ENCODE results near the gene WSCD1. TPM values are rescaled to one million over a fixed set of nuclear protein-coding genes. Genes with fewer than 3 reads are reported as not detected.
A peak's percentile ranks its signal among the peaks of the same experiment; 100 is the strongest.

Gene WSCD1
- total and polyA plus RNA-seq, 3 experiments from 2014 or later = 0.13 to 0.35 TPM; not detected in 1

DNA sequence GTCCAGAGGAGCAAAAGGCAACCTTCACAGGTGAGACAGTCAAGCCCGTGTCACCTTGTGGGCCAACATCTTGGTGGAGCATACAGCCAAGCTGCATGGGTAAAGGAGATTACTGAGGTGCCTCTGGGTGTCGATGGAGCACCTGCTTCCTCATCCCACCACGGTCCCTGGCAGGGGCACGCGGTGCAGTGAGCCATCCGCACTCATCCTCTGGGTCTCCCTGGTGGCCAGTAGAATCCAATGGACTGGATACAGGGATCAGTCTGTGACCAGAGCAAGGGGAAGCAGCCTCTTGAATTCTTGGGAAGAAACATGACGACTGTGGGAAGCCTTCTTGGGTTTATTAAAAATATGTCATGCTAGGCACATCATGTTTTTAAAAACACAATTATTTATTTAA lies 4.8 kb upstream of the WSCD1 start:
- Histone ChIP-seq H3K27me3 (ENCODE audit: insufficient read depth, low read length, poor library complexity, severe bottlenecking) (no peaks in the 10 kb centered on the region), H3K27ac (ENCODE audit: low read depth, low read length) (no peak overlapping the region), H3K4me3 (ENCODE audit: low read length) (no peak overlapping the region), H3K9me3 (ENCODE audit: low read length) (no peaks in the 10 kb centered on the region), H3K4me1 (ENCODE audit: insufficient read depth, low read length) (peaks cover 4% of the 10 kb centered on the region), H3K36me3 (ENCODE audit: insufficient read depth, low read length) (no peaks in the 10 kb centered on the region)
- POLR2A ChIA-PET = no interaction called here
- Mint-ChIP-seq H3K27me3 (peaks cover 33 to 73% of the 10 kb centered on the region in 2 donors), H3K9me3 (peaks cover 0 to 4% (median 0%) of the 10 kb centered on the region in 5 donors), H3K36me3 (no peaks in the 10 kb centered on the region), H3K4me3 (no peak overlapping the region), H3K27ac (no peak overlapping the region), H3K4me1 (peaks cover 9 to 11% (median 11%) of the 10 kb centered on the region in 3 donors)
- CTCF ChIA-PET = no interaction called here
- no peak for DNase-seq

DNA sequence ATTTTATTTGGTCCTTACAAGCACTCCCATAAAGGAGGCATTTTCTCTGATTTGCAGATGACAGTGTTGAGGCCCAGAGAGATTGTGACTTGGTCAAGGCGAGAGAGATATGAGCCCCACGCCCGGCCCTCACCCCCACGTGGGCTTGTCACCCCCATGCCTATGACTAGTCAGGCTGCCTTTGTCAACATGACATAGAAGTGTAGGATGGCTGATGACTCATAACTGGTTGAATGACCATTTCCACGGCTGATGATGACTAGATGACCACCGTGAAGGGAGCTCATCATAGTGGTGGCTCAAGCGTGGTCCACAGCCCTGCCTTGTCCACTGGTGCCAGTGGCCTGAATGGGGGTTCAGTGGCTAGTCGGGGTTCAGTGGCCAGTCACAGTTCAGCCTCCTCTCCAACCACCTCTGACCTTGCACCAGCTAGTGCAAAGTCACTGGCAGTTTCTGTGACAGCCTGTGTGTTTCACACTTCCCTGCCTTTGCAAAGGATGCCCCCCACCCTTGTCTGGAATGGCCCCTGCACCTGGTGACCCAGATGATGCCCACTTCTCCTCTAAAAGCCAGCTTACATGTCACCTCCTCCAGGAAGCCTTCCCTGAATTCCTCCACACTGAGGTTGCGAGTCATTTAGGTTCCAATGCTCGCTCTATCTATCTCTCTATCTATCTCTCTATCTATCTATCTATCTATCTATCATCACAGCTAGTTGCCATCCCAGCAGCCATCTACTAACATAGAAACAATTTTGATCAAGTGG lies 3.8 kb upstream of the WSCD1 start:
- Histone ChIP-seq H3K36me3 (ENCODE audit: insufficient read depth, low read length) (no peaks in the 10 kb centered on the region), H3K4me3 (ENCODE audit: low read length) (no peak overlapping the region), H3K27me3 (ENCODE audit: insufficient read depth, low read length, poor library complexity, severe bottlenecking) (peaks cover 5% of the 10 kb centered on the region), H3K4me1 (ENCODE audit: insufficient read depth, low read length) (peaks cover 8% of the 10 kb centered on the region), H3K27ac (ENCODE audit: low read depth, low read length) (no peak overlapping the region), H3K9me3 (ENCODE audit: low read length) (no peaks in the 10 kb centered on the region)
- no peak overlapping the region for H3K4me3 Mint-ChIP-seq
- peaks cover 11 to 17% (median 15%) of the 10 kb centered on the region in 3 donors for H3K4me1 Mint-ChIP-seq
- DNase-seq = no peak
- no peak overlapping the region for H3K27ac Mint-ChIP-seq
- peaks cover 0 to 4% (median 0%) of the 10 kb centered on the region in 5 donors for H3K9me3 Mint-ChIP-seq
- no peaks in the 10 kb centered on the region for H3K36me3 Mint-ChIP-seq
- CTCF ChIA-PET = no interaction called here
- peaks cover 36 to 75% of the 10 kb centered on the region in 2 donors for H3K27me3 Mint-ChIP-seq
- POLR2A ChIA-PET = no interaction called here

DNA sequence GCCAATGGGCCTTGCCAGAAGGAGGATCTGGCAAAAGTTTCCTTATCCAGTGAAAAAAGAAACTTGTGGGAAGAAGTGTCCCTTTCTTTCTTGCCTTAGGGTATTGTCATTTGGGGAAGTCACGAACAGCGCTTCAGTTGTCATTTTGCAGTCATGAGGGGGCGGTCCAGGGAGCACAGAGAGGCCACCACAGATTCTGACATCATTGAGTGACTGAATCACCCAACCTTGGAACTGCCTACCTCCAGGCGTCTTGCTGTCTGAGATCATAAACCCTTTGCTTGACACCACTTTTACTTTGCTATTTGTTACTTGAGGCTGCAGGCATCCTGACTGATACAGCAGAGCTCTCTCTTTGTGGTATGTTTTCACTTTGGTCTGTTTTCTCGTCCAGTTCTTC lies 3.1 kb upstream of the WSCD1 start:
- Histone ChIP-seq H3K27me3 (ENCODE audit: insufficient read depth, low read length, poor library complexity, severe bottlenecking) (peaks cover 6% of the 10 kb centered on the region), H3K36me3 (ENCODE audit: insufficient read depth, low read length) (no peaks in the 10 kb centered on the region), H3K4me1 (ENCODE audit: insufficient read depth, low read length) (peaks cover 11% of the 10 kb centered on the region), H3K27ac (ENCODE audit: low read depth, low read length) (no peak overlapping the region), H3K9me3 (ENCODE audit: low read length) (no peaks in the 10 kb centered on the region), H3K4me3 (ENCODE audit: low read length) (no peak overlapping the region)
- peaks cover 40 to 77% of the 10 kb centered on the region in 2 donors for H3K27me3 Mint-ChIP-seq
- no peak for DNase-seq
- peaks cover 0 to 4% (median 0%) of the 10 kb centered on the region in 5 donors for H3K9me3 Mint-ChIP-seq
- H3K27ac Mint-ChIP-seq = no peak overlapping the region
- ChIA-PET CTCF (no interaction called here), POLR2A (no interaction called here)
- peaks cover 11 to 18% (median 15%) of the 10 kb centered on the region in 3 donors for H3K4me1 Mint-ChIP-seq
- H3K4me3 Mint-ChIP-seq = no peak overlapping the region
- H3K36me3 Mint-ChIP-seq = no peaks in the 10 kb centered on the region

DNA sequence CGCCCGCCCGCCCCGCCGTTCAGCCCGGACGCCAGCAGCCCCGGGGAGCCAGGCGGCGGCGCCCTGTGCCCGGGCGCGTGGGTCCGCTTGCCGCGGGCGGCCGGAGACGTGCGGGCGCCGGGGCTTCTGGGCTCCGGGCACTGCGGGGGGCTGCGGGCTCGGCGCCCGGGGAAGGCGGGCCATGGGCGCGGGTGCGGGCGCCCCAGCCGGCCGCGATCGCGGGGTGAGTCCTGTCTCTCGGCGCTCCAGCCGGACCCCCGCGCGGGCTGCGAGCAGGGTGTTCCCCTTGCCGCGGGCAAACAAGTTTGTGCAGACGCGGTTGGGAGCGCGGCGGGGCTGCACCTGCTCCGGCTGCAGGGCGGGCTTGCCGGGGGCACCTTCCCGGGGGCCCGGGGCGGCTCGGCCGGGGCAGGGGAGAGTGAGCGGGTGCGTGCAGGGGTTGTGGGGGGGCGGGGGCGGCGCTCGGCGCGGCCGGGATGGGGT lies 292 bp downstream of the WSCD1 start:
- peaks cover 11 to 18% (median 15%) of the 10 kb centered on the region in 3 donors for H3K4me1 Mint-ChIP-seq
- H3K27ac ChIP-seq (ENCODE audit: low read depth, low read length) = no peak overlapping the region
- no peak overlapping the region for H3K4me3 ChIP-seq (ENCODE audit: low read length)
- no peaks in the 10 kb centered on the region for H3K36me3 Mint-ChIP-seq
- no peaks in the 10 kb centered on the region for H3K36me3 ChIP-seq (ENCODE audit: insufficient read depth, low read length)
- H3K27me3 Mint-ChIP-seq = peaks cover 46 to 79% of the 10 kb centered on the region in 2 donors
- no peaks in the 10 kb centered on the region for H3K9me3 ChIP-seq (ENCODE audit: low read length)
- DNase-seq = no peak
- peaks cover 11% of the 10 kb centered on the region for H3K4me1 ChIP-seq (ENCODE audit: insufficient read depth, low read length)
- no peak overlapping the region for H3K4me3 Mint-ChIP-seq
- ChIA-PET POLR2A (no interaction called here), CTCF (no interaction called here)
- peaks cover 6% of the 10 kb centered on the region for H3K27me3 ChIP-seq (ENCODE audit: insufficient read depth, low read length, poor library complexity, severe bottlenecking)
- H3K9me3 Mint-ChIP-seq = peaks cover 0 to 2% (median 0%) of the 10 kb centered on the region in 5 donors
- no peak overlapping the region for H3K27ac Mint-ChIP-seq

DNA sequence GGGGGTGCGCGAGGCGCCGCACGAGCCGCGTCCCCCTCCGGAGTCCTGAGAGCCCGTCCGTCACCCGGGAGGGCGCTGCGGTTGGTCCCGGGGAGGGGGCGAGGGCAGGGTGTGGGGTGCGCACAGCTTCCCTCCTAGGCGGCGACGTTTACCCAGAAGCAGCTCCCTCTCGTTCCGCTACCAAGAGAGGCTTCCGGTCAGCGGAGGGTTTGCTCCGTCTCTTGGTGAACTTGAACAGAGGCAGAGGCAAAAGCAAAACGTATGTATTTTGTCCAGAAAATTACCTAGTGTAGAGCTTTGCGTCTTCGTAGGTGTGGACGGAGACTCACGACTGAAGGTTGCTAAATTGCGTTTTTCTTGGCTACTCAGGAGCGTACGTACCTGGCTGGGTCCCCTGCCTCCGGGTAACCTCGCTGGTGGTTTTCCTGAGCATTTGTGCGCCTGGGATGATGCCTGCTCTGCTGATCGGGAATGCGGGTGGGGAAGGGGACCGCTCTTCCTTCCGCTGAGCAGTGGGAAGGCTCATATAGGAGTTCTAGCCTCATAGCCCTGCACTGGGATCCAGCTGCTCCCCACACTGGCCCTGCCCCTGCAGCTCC lies 833 bp downstream of the WSCD1 start:
- peaks cover 0 to 2% (median 0%) of the 10 kb centered on the region in 5 donors for H3K9me3 Mint-ChIP-seq
- ChIA-PET POLR2A (no interaction called here), CTCF (no interaction called here)
- Histone ChIP-seq H3K27me3 (ENCODE audit: insufficient read depth, low read length, poor library complexity, severe bottlenecking) (peaks cover 6% of the 10 kb centered on the region), H3K4me3 (ENCODE audit: low read length) (no peak overlapping the region), H3K36me3 (ENCODE audit: insufficient read depth, low read length) (no peaks in the 10 kb centered on the region), H3K27ac (ENCODE audit: low read depth, low read length) (no peak overlapping the region), H3K4me1 (ENCODE audit: insufficient read depth, low read length) (peaks cover 11% of the 10 kb centered on the region), H3K9me3 (ENCODE audit: low read length) (no peaks in the 10 kb centered on the region)
- no peaks in the 10 kb centered on the region for H3K36me3 Mint-ChIP-seq
- DNase-seq = no peak
- peaks cover 11 to 18% (median 15%) of the 10 kb centered on the region in 3 donors for H3K4me1 Mint-ChIP-seq
- H3K4me3 Mint-ChIP-seq = peak overlapping the region in 5 of 7 donors; percentile 30 to 66 (median 61)
- H3K27me3 Mint-ChIP-seq = peaks cover 48 to 78% of the 10 kb centered on the region in 2 donors
- no peak overlapping the region for H3K27ac Mint-ChIP-seq

DNA sequence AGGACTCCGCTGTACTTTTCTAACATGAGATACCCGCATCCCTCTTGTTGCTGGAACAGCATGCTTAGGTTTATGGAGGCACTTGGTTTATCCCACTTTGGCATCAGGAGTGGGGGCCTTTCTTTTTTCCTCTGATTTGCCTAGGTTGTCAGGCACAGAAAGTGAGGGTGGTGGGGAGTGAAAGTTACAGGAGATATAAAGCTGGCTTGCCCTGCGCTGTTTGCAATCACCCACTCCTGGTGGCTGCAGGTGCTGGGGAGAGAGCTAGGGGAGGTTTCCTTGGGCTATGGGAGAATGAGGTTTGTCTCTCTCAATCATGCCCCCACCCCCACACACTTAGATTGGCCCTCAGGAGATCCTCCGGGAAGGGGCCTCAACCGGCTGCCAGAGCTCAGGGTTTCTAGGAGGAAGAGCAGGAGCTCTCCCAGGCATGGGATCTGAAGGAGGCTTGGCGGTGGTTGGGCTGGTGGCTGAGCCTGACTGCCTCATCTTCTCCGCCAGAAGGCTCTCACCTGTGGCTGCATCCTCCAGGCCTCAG lies 1.4 kb downstream of the WSCD1 start:
- peaks cover 0 to 2% (median 0%) of the 10 kb centered on the region in 5 donors for H3K9me3 Mint-ChIP-seq
- peak in 1 of 5 donors; percentile 3 for DNase-seq
- H3K36me3 Mint-ChIP-seq = no peaks in the 10 kb centered on the region
- ChIA-PET CTCF (no interaction called here), POLR2A (no interaction called here)
- Histone ChIP-seq H3K27me3 (ENCODE audit: insufficient read depth, low read length, poor library complexity, severe bottlenecking) (peaks cover 6% of the 10 kb centered on the region), H3K4me1 (ENCODE audit: insufficient read depth, low read length) (peaks cover 11% of the 10 kb centered on the region), H3K27ac (ENCODE audit: low read depth, low read length) (no peak overlapping the region), H3K4me3 (ENCODE audit: low read length) (no peak overlapping the region), H3K9me3 (ENCODE audit: low read length) (no peaks in the 10 kb centered on the region), H3K36me3 (ENCODE audit: insufficient read depth, low read length) (no peaks in the 10 kb centered on the region)
- no peak overlapping the region for H3K27ac Mint-ChIP-seq
- H3K27me3 Mint-ChIP-seq = peaks cover 46 to 75% of the 10 kb centered on the region in 2 donors
- peaks cover 11 to 18% (median 15%) of the 10 kb centered on the region in 3 donors for H3K4me1 Mint-ChIP-seq
- H3K4me3 Mint-ChIP-seq = peak overlapping the region in 5 of 7 donors; percentile 61 to 85 (median 63)

DNA sequence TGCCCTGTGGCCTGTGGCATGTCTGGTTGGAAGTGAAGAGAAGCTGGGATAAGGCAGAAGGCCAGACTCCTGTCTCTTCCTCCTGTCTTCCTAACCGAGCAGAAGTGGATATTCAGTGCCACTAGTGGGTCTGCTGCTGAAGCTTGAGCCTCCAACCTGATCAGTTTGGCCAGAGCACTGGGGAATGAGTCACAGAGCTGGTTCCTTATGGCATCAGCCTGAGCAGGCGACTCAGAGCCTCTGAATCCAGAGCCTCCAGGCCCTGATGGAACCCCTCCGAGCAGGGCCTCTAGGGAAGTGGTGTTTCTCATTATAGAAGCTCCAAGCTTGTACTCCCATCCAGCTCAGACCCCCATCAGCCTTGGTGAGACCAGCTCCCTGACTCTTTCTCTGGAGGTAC lies 2.0 kb downstream of the WSCD1 start:
- peaks cover 11 to 18% (median 15%) of the 10 kb centered on the region in 3 donors for H3K4me1 Mint-ChIP-seq
- Histone ChIP-seq H3K4me3 (ENCODE audit: low read length) (no peak overlapping the region), H3K36me3 (ENCODE audit: insufficient read depth, low read length) (no peaks in the 10 kb centered on the region), H3K4me1 (ENCODE audit: insufficient read depth, low read length) (peaks cover 11% of the 10 kb centered on the region), H3K9me3 (ENCODE audit: low read length) (no peaks in the 10 kb centered on the region), H3K27ac (ENCODE audit: low read depth, low read length) (no peak overlapping the region), H3K27me3 (ENCODE audit: insufficient read depth, low read length, poor library complexity, severe bottlenecking) (peaks cover 6% of the 10 kb centered on the region)
- no peak overlapping the region for H3K27ac Mint-ChIP-seq
- peak in 1 of 5 donors; percentile 17 for DNase-seq
- peak overlapping the region in 1 of 7 donors; percentile 44 for H3K4me3 Mint-ChIP-seq
- H3K36me3 Mint-ChIP-seq = no peaks in the 10 kb centered on the region
- POLR2A ChIA-PET = no interaction called here
- peaks cover 44 to 69% of the 10 kb centered on the region in 2 donors for H3K27me3 Mint-ChIP-seq
- CTCF ChIA-PET = no interaction called here
- peaks cover 0 to 2% (median 0%) of the 10 kb centered on the region in 5 donors for H3K9me3 Mint-ChIP-seq

DNA sequence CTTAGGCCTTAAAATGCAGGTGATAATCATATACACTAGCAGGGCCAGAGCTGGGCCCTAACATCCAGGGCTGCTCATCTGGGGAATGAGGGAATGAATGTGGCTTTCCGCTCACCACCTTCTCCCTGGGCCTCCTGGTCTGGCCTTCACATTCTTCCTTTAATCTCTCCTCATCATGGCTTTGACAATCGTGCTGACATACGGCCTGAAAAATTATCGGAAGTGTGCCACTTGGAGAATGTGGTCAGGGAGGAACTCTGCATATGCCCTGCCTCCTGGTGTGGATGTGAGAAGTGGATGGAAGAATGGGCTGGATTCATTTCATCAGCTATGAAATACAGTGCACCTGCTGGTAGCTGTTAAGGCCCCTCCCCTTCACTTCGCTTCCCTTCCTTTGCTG lies 2.4 kb downstream of the WSCD1 start:
- Histone ChIP-seq H3K36me3 (ENCODE audit: insufficient read depth, low read length) (no peaks in the 10 kb centered on the region), H3K4me3 (ENCODE audit: low read length) (no peak overlapping the region), H3K4me1 (ENCODE audit: insufficient read depth, low read length) (peaks cover 11% of the 10 kb centered on the region), H3K27me3 (ENCODE audit: insufficient read depth, low read length, poor library complexity, severe bottlenecking) (peaks cover 6% of the 10 kb centered on the region), H3K9me3 (ENCODE audit: low read length) (no peaks in the 10 kb centered on the region), H3K27ac (ENCODE audit: low read depth, low read length) (no peak overlapping the region)
- H3K27ac Mint-ChIP-seq = no peak overlapping the region
- CTCF ChIA-PET = no interaction called here
- H3K36me3 Mint-ChIP-seq = no peaks in the 10 kb centered on the region
- POLR2A ChIA-PET = no interaction called here
- no peak for DNase-seq
- peaks cover 11 to 18% (median 15%) of the 10 kb centered on the region in 3 donors for H3K4me1 Mint-ChIP-seq
- H3K9me3 Mint-ChIP-seq = peaks cover 0 to 2% (median 0%) of the 10 kb centered on the region in 5 donors
- peaks cover 48 to 65% of the 10 kb centered on the region in 2 donors for H3K27me3 Mint-ChIP-seq
- no peak overlapping the region for H3K4me3 Mint-ChIP-seq

Data from CD8-positive, alpha-beta memory T cell (primary cell).